Stimulated activated CD8-positive, alpha-beta memory T cell treated with anti-CD3 and anti-CD28 coated beads, Interleukin-15, amount 100 ng/mL, for 24 hours (primary cell): ENCODE measurements around the gene ARID4A.
"Not testable (repeated sequence)": the region's sequence is repeated elsewhere in the genome, so short reads cannot be mapped to it uniquely, and the experiment has no call there.

Experiments used
- DNase-seq: peaks from one replicate; pipeline ENCODE4 v3.0.0-alpha.2; 2020; ENCODE audit warnings: low read depth

Gene ARID4A

GRCh38 chr14:58362272-58362671 is 63.9 kb downstream of the ARID4A start:
- DNase-seq, result not testable (repeated sequence)

- DNase-seq, result no peak
Observed at GRCh38 chr14:58362798-58363412, 64.5 kb downstream of the ARID4A start.

- DNase-seq, result no peak
Observed at GRCh38 chr14:58364316-58364715, 66.0 kb downstream of the ARID4A start.

- no peak for DNase-seq
Observed at GRCh38 chr14:58367296-58367695, 68.9 kb downstream of the ARID4A start.

GRCh38 chr14:58368956-58369355 is 70.6 kb downstream of the ARID4A start:
- DNase-seq, result no peak

GRCh38 chr14:58376791-58377190 is 78.4 kb downstream of the ARID4A start:
- DNase-seq, result no peak

- no peak for DNase-seq
Observed at GRCh38 chr14:58390830-58391229, 92.5 kb downstream of the ARID4A start.

- DNase-seq, result no peak
Observed at GRCh38 chr14:58395562-58395811, 97.1 kb downstream of the ARID4A start.

- DNase-seq, result peak; percentile 54
Observed at GRCh38 chr14:58395812-58396788, 97.7 kb downstream of the ARID4A start, which contains the start of gene TOMM20L. Gene TOMM20L (plus strand): TSS chr14:58395930. CDS start chr14:58395958, 28 bp downstream.

- no peak for DNase-seq
Observed at GRCh38 chr14:58397156-58397555, 98.8 kb downstream of the ARID4A start.

GRCh38 chr14:58398495-58398894 is 100.1 kb downstream of the ARID4A start:
- no peak for DNase-seq

- no peak for DNase-seq
Observed at GRCh38 chr14:58398895-58399294, 100.5 kb downstream of the ARID4A start.

GRCh38 chr14:58401587-58401986 is 103.2 kb downstream of the ARID4A start:
- DNase-seq, result no peak

GRCh38 chr14:58408681-58409215 is 110.4 kb downstream of the ARID4A start:
- DNase-seq, result no peak

- no peak for DNase-seq
Observed at GRCh38 chr14:58414845-58415244, 116.5 kb downstream of the ARID4A start.

GRCh38 chr14:58415636-58416547 is 117.5 kb downstream of the ARID4A start:
- DNase-seq, result no peak

- DNase-seq, result not testable (repeated sequence)
Observed at GRCh38 chr14:58416934-58417333, 118.6 kb downstream of the ARID4A start.
